Measurements from ENCODE around the gene CRB1.

DNA sequence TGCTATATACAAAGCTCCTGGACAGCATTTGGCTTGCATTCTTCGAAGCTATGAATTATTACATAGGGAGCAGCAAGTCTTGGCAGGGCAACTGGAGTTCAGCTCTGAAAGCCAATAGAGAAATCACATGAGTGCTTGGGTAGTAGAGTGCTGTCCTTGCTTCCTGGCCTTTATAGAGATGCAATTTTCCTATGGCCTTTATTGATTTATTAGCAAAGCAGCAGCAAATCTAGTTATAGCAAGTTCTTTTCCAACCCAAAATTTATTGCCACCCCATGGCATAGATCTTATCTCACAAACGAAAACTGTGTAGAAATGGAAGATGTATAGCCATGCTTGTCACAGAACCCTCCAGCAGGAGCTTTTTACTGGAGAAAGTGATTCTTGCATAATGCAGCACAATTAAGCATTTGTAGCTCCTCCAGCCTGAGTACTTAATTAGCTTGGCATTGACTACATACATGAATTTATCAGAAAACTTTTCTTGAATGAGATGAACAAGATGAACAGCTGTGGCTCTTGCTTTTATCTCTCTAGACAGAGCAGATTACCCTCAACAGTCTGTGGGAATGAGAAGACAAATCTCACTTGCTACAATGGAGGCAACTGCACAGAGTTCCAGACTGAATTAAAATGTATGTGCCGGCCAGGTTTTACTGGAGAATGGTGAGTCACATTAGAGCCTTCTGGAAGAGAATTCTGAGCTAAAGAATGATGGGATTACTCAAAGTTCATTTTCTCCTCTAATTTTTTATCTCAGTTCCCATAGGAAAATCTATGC lies 170.1 kb downstream of the CRB1 start:
- no peak for TF ChIP-seq POLR2A (IDR thresholded peaks at IDR 0.05)
- TF ChIP-seq, protein P1, sequence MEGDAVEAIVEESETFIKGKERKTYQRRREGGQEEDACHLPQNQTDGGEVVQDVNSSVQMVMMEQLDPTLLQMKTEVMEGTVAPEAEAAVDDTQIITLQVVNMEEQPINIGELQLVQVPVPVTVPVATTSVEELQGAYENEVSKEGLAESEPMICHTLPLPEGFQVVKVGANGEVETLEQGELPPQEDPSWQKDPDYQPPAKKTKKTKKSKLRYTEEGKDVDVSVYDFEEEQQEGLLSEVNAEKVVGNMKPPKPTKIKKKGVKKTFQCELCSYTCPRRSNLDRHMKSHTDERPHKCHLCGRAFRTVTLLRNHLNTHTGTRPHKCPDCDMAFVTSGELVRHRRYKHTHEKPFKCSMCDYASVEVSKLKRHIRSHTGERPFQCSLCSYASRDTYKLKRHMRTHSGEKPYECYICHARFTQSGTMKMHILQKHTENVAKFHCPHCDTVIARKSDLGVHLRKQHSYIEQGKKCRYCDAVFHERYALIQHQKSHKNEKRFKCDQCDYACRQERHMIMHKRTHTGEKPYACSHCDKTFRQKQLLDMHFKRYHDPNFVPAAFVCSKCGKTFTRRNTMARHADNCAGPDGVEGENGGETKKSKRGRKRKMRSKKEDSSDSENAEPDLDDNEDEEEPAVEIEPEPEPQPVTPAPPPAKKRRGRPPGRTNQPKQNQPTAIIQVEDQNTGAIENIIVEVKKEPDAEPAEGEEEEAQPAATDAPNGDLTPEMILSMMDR (IDR thresholded peaks at IDR 0.05) = no peak
